Muscle layer of duodenum (tissue), 2 donors: Measurements from ENCODE around the gene TTLL5.

Experiments used
- H3K27ac ChIP-seq: one replicate; pipeline ENCODE4 v1.7.0; 2013; ENCODE audit warnings: mild to moderate bottlenecking, low read length
- H3K27me3 ChIP-seq: one replicate; pipeline ENCODE4 v1.7.0; 2013; ENCODE audit warnings: low read depth, mild to moderate bottlenecking, control low read depth, low read length
- H3K36me3 ChIP-seq, 2 donors: one replicate each; pipeline ENCODE4 v1.7.0; 2013; ENCODE audit warnings: low read length in 2 of 2, control low read depth in 1 of 2, mild to moderate bottlenecking in 1 of 2; ENCODE audit not compliant: insufficient read depth in 2 of 2, control insufficient read depth in 1 of 2
- H3K4me1 ChIP-seq, 2 donors: one replicate each; pipeline ENCODE4 v1.7.0; 2013; ENCODE audit warnings: low read length in 2 of 2, mild to moderate bottlenecking in 2 of 2, control low read depth in 1 of 2, moderate library complexity in 1 of 2; ENCODE audit not compliant: insufficient read depth in 2 of 2, control insufficient read depth in 1 of 2
- H3K4me3 ChIP-seq, 2 donors: one replicate each; pipeline ENCODE4 v1.7.0; 2013; ENCODE audit warnings: low read length in 2 of 2, low read depth in 1 of 2, mild to moderate bottlenecking in 1 of 2
- H3K9me3 ChIP-seq, 2 donors: one replicate each; pipeline ENCODE4 v1.7.0; 2013; ENCODE audit warnings: low read length in 2 of 2, control low read depth in 1 of 2, mild to moderate bottlenecking in 1 of 2; ENCODE audit not compliant: control insufficient read depth in 1 of 2
- donor health status: healthy.

TTLL5 gene

DNA sequence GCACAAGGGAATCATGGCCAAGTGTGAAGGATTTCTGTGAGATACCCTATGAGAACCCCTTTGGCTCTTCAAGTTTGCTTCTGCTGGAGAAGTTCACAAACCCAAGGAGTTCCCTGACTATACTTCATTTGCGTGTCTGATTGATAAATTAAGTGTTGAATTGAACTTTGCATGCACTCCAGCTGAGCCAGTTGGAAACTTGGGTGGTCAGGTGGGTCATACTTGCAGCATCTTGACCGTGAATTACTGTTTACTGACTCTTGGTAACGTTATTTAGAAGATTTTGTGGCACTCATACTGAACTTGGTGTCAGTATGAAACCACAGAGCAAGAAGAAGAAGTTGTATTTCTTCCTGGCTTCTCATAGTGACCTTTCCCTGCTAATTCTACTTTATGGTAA, 243.3 kb downstream of the TTLL5 start:
- H3K9me3 ChIP-seq, result no peaks in the 10 kb centered on the region
- no peaks in the 10 kb centered on the region for H3K27me3 ChIP-seq
- H3K27ac ChIP-seq, result no peak overlapping the region
- no peaks in the 10 kb centered on the region for H3K4me1 ChIP-seq
- no peak overlapping the region for H3K4me3 ChIP-seq
- H3K36me3 ChIP-seq, result peaks cover 0 to 6% of the 10 kb centered on the region in 2 donors

DNA sequence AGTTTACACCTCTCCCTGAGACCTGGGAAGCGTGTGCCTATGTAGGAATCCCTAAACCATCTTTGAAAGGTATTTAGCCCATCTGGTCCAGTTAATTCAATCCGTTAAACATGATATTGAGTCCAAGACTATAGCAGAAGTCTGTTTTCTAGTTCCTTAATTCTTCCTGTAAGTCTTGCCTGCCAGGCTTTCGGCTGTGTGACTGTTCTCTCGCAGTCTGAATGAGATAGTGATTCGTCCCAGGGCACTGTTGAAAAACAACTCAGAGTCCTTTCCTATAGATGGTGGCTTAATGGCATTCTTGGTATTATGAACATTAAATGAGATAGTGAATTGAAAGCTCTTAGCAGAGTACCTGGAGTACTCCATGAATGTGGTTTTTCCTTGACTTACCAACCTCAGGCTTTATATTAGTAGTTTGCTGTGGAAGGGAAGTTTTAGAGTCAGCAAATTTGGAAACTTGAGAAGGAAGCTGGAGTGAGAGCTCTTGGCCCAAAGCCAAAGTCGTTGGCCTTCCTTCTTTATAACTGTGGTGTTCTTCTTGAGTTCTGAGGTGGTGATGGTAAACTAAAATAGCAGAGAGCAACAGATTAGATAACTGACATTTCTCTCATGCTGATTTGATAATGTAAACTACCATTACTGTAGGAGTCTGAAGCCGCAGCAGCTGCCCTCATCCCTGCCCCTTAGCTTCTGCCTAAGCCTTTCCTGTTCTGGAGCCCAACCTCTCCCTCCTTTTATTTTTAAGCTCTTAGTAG, 244.3 kb downstream of the TTLL5 start:
- no peak overlapping the region for H3K4me3 ChIP-seq
- H3K36me3 ChIP-seq, result peaks cover 0 to 6% of the 10 kb centered on the region in 2 donors
- no peaks in the 10 kb centered on the region for H3K4me1 ChIP-seq
- H3K27ac ChIP-seq, result no peak overlapping the region
- H3K27me3 ChIP-seq, result no peaks in the 10 kb centered on the region
- no peaks in the 10 kb centered on the region for H3K9me3 ChIP-seq

DNA sequence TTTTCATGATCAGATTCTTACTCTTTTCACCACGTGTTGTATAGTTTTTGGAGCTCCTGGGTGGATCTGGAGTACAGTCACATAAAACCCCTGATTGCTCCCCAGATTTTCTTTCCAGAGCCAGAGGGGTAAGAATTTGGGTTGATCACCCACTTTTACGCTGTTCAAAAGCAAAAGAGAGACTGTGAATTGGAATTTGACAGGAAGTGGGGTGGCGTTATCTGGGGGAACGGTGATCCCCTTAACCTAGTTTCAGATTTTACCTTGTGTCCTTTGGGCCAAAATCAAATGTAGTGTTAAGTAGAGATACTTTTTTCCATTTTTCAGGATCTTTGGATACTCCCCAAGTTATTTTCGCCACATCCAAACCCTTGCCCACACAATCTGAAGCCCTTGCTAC, 245.2 kb downstream of the TTLL5 start:
- no peak overlapping the region for H3K27ac ChIP-seq
- no peaks in the 10 kb centered on the region for H3K4me1 ChIP-seq
- peaks cover 0 to 6% of the 10 kb centered on the region in 2 donors for H3K36me3 ChIP-seq
- no peak overlapping the region for H3K4me3 ChIP-seq
- no peaks in the 10 kb centered on the region for H3K27me3 ChIP-seq
- H3K9me3 ChIP-seq, result no peaks in the 10 kb centered on the region

DNA sequence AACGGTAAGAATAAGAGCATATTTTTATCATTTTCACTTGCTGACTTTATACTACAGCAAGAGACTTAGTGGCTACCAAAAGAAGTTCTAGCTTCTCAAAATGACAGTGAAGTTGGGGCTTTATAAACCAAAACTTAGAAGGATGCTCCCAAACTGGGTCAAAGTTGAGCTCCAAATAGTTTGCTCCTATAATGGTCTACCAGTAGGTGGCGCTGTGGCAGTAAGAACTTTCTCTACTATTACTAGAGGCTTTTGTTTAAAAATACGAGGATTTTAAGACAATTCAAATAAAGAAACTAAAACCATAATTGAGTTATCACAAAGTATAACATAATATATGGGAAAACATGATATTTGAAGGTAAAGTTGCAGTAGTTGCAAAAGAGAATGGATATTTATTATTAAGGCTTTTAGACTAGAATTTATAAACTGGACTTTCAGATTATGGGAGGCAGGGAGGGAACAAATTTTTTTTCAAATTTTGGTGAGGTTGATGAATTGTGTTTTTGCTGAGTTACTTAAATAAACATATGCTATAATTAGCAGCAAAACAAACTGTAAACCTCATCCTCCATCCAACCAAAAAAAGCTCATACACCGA, 245.7 kb downstream of the TTLL5 start:
- Histone ChIP-seq H3K27me3 (no peaks in the 10 kb centered on the region), H3K27ac (no peak overlapping the region), H3K9me3 (no peaks in the 10 kb centered on the region)

DNA sequence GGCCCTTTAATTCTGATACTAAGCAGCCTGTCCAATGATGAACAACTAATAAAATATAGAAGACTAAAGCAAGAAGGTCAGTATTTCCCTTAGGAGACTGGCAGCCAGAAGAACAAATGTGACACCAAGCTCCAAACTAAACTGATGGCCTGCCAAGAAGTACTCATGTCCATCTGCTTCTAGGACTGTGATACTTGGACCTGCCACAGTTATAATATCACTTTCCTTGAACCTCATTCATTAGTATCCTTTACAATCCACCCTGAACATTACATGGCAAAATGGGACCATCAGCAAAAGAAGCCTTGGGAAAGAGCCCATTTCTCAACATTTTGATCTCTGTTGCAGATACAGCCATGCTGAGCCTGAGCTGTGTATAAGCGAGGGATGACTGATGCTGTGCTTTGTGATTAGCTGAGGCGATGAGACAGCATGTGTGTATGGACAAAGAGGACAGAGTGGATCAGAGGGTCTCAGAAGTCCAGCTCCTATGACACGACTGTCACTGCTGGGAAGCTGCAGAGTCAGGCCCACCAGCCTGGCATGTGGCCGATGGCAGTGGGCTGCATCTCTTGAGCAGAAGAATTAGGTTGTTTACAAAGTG, 246.8 kb downstream of the TTLL5 start:
- no peak overlapping the region for H3K27ac ChIP-seq
- peaks cover 0 to 9% of the 10 kb centered on the region in 2 donors for H3K36me3 ChIP-seq
- H3K4me3 ChIP-seq, result no peak overlapping the region
- H3K9me3 ChIP-seq, result no peaks in the 10 kb centered on the region
- H3K4me1 ChIP-seq, result no peaks in the 10 kb centered on the region
- no peaks in the 10 kb centered on the region for H3K27me3 ChIP-seq

More for the DNA sequence above, 245.7 kb downstream of the TTLL5 start:
- H3K4me1 ChIP-seq, result no peaks in the 10 kb centered on the region
- H3K36me3 ChIP-seq, result peaks cover 0 to 6% of the 10 kb centered on the region in 2 donors
- no peak overlapping the region for H3K4me3 ChIP-seq

DNA sequence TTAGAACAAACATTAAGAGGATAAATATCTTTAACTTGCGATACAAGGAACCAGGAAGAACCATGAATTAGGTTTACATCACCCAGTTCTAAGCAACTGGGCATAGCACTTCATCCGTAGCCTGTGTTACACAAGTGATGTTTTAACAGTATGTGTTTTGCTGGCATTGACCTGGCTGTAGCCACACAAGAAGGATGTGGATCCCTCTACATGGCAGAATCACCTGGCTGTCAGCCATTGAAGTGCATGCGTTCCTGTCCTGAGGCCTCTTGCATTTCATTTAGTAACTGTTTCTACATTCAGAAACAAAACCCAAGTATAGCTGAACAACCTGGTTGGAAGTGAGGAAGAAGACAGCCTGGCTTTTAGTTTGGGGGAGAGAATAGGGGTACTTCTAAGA, 248.6 kb downstream of the TTLL5 start:
- H3K27me3 ChIP-seq, result no peaks in the 10 kb centered on the region
- no peaks in the 10 kb centered on the region for H3K4me1 ChIP-seq
- no peak overlapping the region for H3K4me3 ChIP-seq
- H3K27ac ChIP-seq, result no peak overlapping the region
- peaks cover 0 to 9% of the 10 kb centered on the region in 2 donors for H3K36me3 ChIP-seq
- H3K9me3 ChIP-seq, result no peaks in the 10 kb centered on the region

DNA sequence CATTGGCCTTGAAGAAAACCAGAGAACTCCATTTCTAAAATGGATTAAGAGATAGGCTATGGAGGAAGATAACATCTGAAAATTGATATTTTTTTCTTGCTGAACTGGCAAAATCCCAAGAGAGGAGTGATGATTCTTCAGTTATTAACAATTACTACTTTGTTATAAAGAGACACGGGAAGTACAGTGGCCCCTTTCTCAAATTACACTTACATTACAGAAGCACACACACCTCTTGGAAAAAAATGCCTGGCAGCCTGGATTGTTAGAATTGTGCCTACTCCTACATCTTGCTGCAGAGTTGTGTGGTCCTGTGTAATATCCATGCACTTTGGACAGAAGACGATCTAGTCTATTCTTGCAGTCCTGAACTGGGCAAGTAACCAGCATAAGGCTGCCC, 249.0 kb downstream of the TTLL5 start:
- Histone ChIP-seq H3K27ac (no peak overlapping the region), H3K9me3 (no peaks in the 10 kb centered on the region), H3K36me3 (peaks cover 0 to 9% of the 10 kb centered on the region in 2 donors), H3K4me3 (no peak overlapping the region), H3K27me3 (no peaks in the 10 kb centered on the region), H3K4me1 (no peaks in the 10 kb centered on the region)

DNA sequence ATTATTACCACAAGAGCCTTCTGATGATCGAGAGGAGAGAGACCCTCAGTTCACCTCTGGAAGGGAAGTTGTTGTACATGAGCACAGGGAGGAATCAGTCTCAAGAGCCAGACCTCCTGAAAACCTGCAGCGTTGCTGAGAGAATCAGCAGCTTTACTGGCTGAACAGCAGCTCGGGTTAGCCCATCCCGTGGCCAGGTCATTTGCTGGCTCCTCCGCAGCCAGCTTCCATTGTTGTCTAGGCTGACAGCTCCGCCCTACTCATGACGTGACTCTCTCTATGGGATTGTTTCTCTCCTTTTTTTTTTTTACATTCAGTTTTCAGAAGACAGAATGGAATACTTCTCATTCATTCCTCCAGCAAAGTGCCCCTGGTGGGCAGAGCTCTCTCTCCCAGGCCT, 250.8 kb downstream of the TTLL5 start:
- Histone ChIP-seq H3K27me3 (no peaks in the 10 kb centered on the region), H3K27ac (no peak overlapping the region), H3K4me1 (no peaks in the 10 kb centered on the region), H3K4me3 (no peak overlapping the region), H3K36me3 (peaks cover 0 to 9% of the 10 kb centered on the region in 2 donors), H3K9me3 (no peaks in the 10 kb centered on the region)

DNA sequence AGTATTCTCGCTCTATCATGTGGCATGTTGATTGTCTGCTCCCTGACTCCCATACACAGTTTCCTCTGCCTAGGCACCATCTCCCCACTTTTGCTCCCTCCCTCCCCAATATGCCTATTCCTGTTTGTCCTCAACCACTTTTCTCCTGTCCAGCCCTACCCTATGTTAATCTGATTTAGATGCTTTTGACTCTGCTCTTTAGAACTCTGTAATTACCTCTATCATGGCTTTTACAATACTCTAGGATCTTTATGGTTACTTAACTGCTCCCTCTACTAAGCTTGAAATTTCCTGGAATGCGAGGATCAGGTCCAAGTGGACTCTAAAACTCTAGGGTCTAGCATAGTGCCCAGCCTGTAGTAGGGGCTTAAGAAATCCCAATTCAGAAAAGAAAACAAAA, 252.1 kb downstream of the TTLL5 start:
- Histone ChIP-seq H3K4me1 (no peaks in the 10 kb centered on the region), H3K4me3 (no peak overlapping the region), H3K27ac (no peak overlapping the region), H3K27me3 (no peaks in the 10 kb centered on the region), H3K9me3 (no peaks in the 10 kb centered on the region), H3K36me3 (peaks cover 0 to 5% of the 10 kb centered on the region in 2 donors)

DNA sequence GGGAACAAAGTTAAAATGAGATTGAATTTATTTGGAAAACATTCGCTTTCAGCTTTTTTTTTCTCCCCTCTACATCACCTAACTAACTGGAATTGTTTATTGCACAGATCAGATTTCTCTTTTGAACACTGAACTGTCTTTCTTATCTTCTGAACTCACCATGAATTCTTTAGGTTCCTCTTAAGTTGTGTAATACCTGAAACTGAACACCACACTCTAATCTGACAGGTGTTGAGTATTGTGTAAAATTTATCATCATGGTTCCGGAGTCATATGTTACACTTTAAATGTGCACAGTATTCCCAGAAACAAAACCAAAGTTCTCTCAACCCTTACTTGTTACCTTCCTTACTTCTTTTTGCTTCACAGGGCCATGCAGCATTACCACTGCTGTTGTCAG, 254.0 kb downstream of the TTLL5 start:
- Histone ChIP-seq H3K4me3 (no peak overlapping the region), H3K27me3 (no peaks in the 10 kb centered on the region), H3K36me3 (peaks cover 0 to 3% of the 10 kb centered on the region in 2 donors), H3K9me3 (no peaks in the 10 kb centered on the region), H3K4me1 (no peaks in the 10 kb centered on the region), H3K27ac (no peak overlapping the region)

DNA sequence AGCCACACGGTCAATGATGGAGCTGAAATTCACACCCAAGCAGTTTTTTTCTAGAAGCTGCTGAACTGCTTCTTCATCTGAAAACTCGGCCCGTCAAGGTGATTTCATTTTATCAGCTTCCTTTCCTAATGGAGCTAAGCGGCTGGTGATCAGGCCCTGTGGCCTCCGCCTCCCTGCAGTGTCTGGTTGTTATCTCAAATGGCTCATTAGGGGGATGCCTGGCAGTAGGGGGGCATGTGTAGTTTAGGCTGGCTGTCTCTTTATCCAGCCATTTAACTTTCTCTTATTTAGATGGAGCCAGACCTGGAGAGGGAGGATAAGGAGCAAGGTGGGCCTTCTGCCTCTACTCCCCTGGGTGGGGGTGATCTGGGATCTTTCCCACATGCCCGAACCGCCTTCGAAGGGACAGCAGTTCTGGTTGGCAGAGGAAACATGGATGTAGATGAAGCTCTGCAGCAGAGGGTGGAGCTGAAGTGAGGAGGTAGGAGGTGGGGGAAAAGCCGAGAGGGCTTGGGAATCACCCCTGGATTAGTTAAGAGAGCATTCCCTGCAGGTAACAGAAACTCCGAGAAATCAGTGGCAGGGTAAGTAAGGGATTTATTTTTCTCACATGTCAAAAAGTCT, 256.4 kb downstream of the TTLL5 start:
- Histone ChIP-seq H3K9me3 (peaks cover 0 to 2% of the 10 kb centered on the region in 2 donors), H3K4me1 (no peaks in the 10 kb centered on the region), H3K4me3 (no peak overlapping the region), H3K27ac (no peak overlapping the region), H3K36me3 (no peaks in the 10 kb centered on the region), H3K27me3 (no peaks in the 10 kb centered on the region)
